Stimulated activated memory B cell treated with anti-CD40 and anti-IgM and Interleukin-4, amounts not matched to agents 10 μg/mL and 1 μg/mL and 100 μg/mL, for 72 hours (primary cell): ENCODE measurements around the gene EIF5A2.
"Not testable (repeated sequence)": the region's sequence is repeated elsewhere in the genome, so short reads cannot be mapped to it uniquely, and the experiment has no call there.

Experiments
- ATAC-seq: fragments of 150-1000 bp; cut with Tn5 transposase; 2 replicates; pipeline ENCODE4 v1.10.0; 2021
- H3K27ac Mint-ChIP-seq: one replicate; pipeline ENCODE4 v1.8.0; 2022; ENCODE audit warnings: mild to moderate bottlenecking, mixed read lengths
- H3K27me3 Mint-ChIP-seq: one replicate; pipeline ENCODE4 v1.8.0; 2022; ENCODE audit warnings: mixed read lengths
- H3K36me3 Mint-ChIP-seq: one replicate; pipeline ENCODE4 v1.8.0; 2022; ENCODE audit warnings: mixed read lengths
- H3K4me1 Mint-ChIP-seq: one replicate; pipeline ENCODE4 v1.8.0; 2022; ENCODE audit warnings: mixed read lengths
- H3K4me3 Mint-ChIP-seq: one replicate; pipeline ENCODE4 v1.8.0; 2022; ENCODE audit warnings: mild to moderate bottlenecking, moderate library complexity, mixed read lengths
- H3K9me3 Mint-ChIP-seq: one replicate; pipeline ENCODE4 v1.8.0; 2022; ENCODE audit warnings: mixed read lengths

The EIF5A2 gene

GRCh38 chr3:170908235-170909116, at the start of gene EIF5A2:
TSS of gene EIF5A2 (minus strand) at chr3:170908637. CDS start at chr3:170907806, 831 bp downstream.
- Mint-ChIP-seq H3K4me1 (peaks cover 12% of the 10 kb centered on the region), H3K4me3 (peak within 1 kb of the TSS; percentile 99), H3K27me3 (no peaks in the 10 kb centered on the region), H3K9me3 (peaks cover 5% of the 10 kb centered on the region), H3K36me3 (no peaks in the 10 kb centered on the region), H3K27ac (peak within 1 kb of the TSS; percentile 86)
- ATAC-seq = peak; percentile 97

GRCh38 chr3:170956647-170957046, 48.2 kb upstream of the EIF5A2 start:
- no peak for ATAC-seq
- H3K9me3 Mint-ChIP-seq = no peaks in the 10 kb centered on the region
- no peaks in the 10 kb centered on the region for H3K36me3 Mint-ChIP-seq
- no peak overlapping the region for H3K27ac Mint-ChIP-seq
- peaks cover 54% of the 10 kb centered on the region for H3K27me3 Mint-ChIP-seq
- H3K4me1 Mint-ChIP-seq = no peaks in the 10 kb centered on the region
- no peak overlapping the region for H3K4me3 Mint-ChIP-seq

- no peaks in the 10 kb centered on the region for H3K4me1 Mint-ChIP-seq
- H3K27me3 Mint-ChIP-seq = peaks cover 37% of the 10 kb centered on the region
- H3K27ac Mint-ChIP-seq = no peak overlapping the region
- ATAC-seq = no peak
- H3K36me3 Mint-ChIP-seq = no peaks in the 10 kb centered on the region
- no peak overlapping the region for H3K4me3 Mint-ChIP-seq
- no peaks in the 10 kb centered on the region for H3K9me3 Mint-ChIP-seq
Measured at GRCh38 chr3:170953736-170954135, 45.3 kb upstream of the EIF5A2 start.

- Mint-ChIP-seq H3K27ac (no peak overlapping the region), H3K9me3 (no peaks in the 10 kb centered on the region), H3K4me3 (no peak overlapping the region), H3K36me3 (no peaks in the 10 kb centered on the region), H3K27me3 (peaks cover 32% of the 10 kb centered on the region), H3K4me1 (no peaks in the 10 kb centered on the region)
- ATAC-seq = peak; percentile 25
Measured at GRCh38 chr3:170953229-170953628, 44.8 kb upstream of the EIF5A2 start.

GRCh38 chr3:170949211-170949610, 40.8 kb upstream of the EIF5A2 start:
- Mint-ChIP-seq H3K4me1 (no peaks in the 10 kb centered on the region), H3K27ac (no peak overlapping the region), H3K9me3 (peaks cover 5% of the 10 kb centered on the region), H3K36me3 (no peaks in the 10 kb centered on the region), H3K4me3 (no peak overlapping the region), H3K27me3 (peaks cover 35% of the 10 kb centered on the region)
- no peak for ATAC-seq

- no peaks in the 10 kb centered on the region for H3K36me3 Mint-ChIP-seq
- H3K27me3 Mint-ChIP-seq = peaks cover 29% of the 10 kb centered on the region
- ATAC-seq = no peak
- no peaks in the 10 kb centered on the region for H3K4me1 Mint-ChIP-seq
- H3K4me3 Mint-ChIP-seq = no peak overlapping the region
- no peak overlapping the region for H3K27ac Mint-ChIP-seq
- peaks cover 10% of the 10 kb centered on the region for H3K9me3 Mint-ChIP-seq
Measured at GRCh38 chr3:170947018-170947769, 38.8 kb upstream of the EIF5A2 start.

- H3K36me3 Mint-ChIP-seq = peaks cover 5% of the 10 kb centered on the region
- no peak for ATAC-seq
- H3K9me3 Mint-ChIP-seq = peaks cover 28% of the 10 kb centered on the region
- no peaks in the 10 kb centered on the region for H3K4me1 Mint-ChIP-seq
- no peak overlapping the region for H3K27ac Mint-ChIP-seq
- H3K27me3 Mint-ChIP-seq = peaks cover 50% of the 10 kb centered on the region
- H3K4me3 Mint-ChIP-seq = no peak overlapping the region
Measured at GRCh38 chr3:170942011-170942410, 33.6 kb upstream of the EIF5A2 start.

GRCh38 chr3:170941551-170941950, 33.1 kb upstream of the EIF5A2 start:
- H3K27me3 Mint-ChIP-seq = peaks cover 46% of the 10 kb centered on the region
- H3K9me3 Mint-ChIP-seq = peaks cover 27% of the 10 kb centered on the region
- no peak overlapping the region for H3K4me3 Mint-ChIP-seq
- no peaks in the 10 kb centered on the region for H3K4me1 Mint-ChIP-seq
- H3K36me3 Mint-ChIP-seq = peaks cover 5% of the 10 kb centered on the region
- no peak overlapping the region for H3K27ac Mint-ChIP-seq
- ATAC-seq = no peak

GRCh38 chr3:170933039-170933438, 24.6 kb upstream of the EIF5A2 start:
- not testable (repeated sequence) for ATAC-seq, H3K27me3 Mint-ChIP-seq, H3K4me1 Mint-ChIP-seq, H3K4me3 Mint-ChIP-seq, H3K9me3 Mint-ChIP-seq, H3K27ac Mint-ChIP-seq, H3K36me3 Mint-ChIP-seq

GRCh38 chr3:170923553-170923952, 15.1 kb upstream of the EIF5A2 start:
- Mint-ChIP-seq H3K9me3 (peaks cover 30% of the 10 kb centered on the region), H3K27me3 (peaks cover 28% of the 10 kb centered on the region)
- ATAC-seq, H3K4me1 Mint-ChIP-seq, H3K4me3 Mint-ChIP-seq, H3K36me3 Mint-ChIP-seq, H3K27ac Mint-ChIP-seq: not testable (repeated sequence)

- Mint-ChIP-seq H3K27me3 (peaks cover 38% of the 10 kb centered on the region), H3K4me3 (no peak overlapping the region), H3K27ac (no peak overlapping the region), H3K36me3 (no peaks in the 10 kb centered on the region), H3K9me3 (peaks cover 39% of the 10 kb centered on the region), H3K4me1 (no peaks in the 10 kb centered on the region)
- ATAC-seq = no peak
Measured at GRCh38 chr3:170918715-170919114, 10.3 kb upstream of the EIF5A2 start.

GRCh38 chr3:170914690-170915089, 6.3 kb upstream of the EIF5A2 start:
- Mint-ChIP-seq H3K27me3 (peaks cover 22% of the 10 kb centered on the region), H3K4me3 (no peak overlapping the region), H3K4me1 (no peaks in the 10 kb centered on the region), H3K27ac (no peak overlapping the region), H3K36me3 (no peaks in the 10 kb centered on the region), H3K9me3 (peaks cover 24% of the 10 kb centered on the region)
- ATAC-seq = no peak

GRCh38 chr3:170914212-170914611, 5.8 kb upstream of the EIF5A2 start:
- H3K36me3 Mint-ChIP-seq = no peaks in the 10 kb centered on the region
- no peak overlapping the region for H3K4me3 Mint-ChIP-seq
- H3K27me3 Mint-ChIP-seq = peaks cover 17% of the 10 kb centered on the region
- no peak overlapping the region for H3K27ac Mint-ChIP-seq
- no peak for ATAC-seq
- H3K9me3 Mint-ChIP-seq = peaks cover 24% of the 10 kb centered on the region
- H3K4me1 Mint-ChIP-seq = no peaks in the 10 kb centered on the region

GRCh38 chr3:170911051-170911450, 2.6 kb upstream of the EIF5A2 start:
- Mint-ChIP-seq H3K27me3 (peaks cover 7% of the 10 kb centered on the region), H3K9me3 (peaks cover 10% of the 10 kb centered on the region), H3K27ac (no peak overlapping the region), H3K36me3 (no peaks in the 10 kb centered on the region), H3K4me1 (peaks cover 12% of the 10 kb centered on the region), H3K4me3 (no peak overlapping the region)
- no peak for ATAC-seq

- ATAC-seq = no peak
- Mint-ChIP-seq H3K27me3 (peaks cover 7% of the 10 kb centered on the region), H3K4me1 (peaks cover 12% of the 10 kb centered on the region), H3K9me3 (peaks cover 8% of the 10 kb centered on the region), H3K4me3 (no peak overlapping the region), H3K36me3 (no peaks in the 10 kb centered on the region), H3K27ac (no peak overlapping the region)
Measured at GRCh38 chr3:170910542-170910941, 2.1 kb upstream of the EIF5A2 start.
